ENCODE data around the gene NT5DC3. TPM values are rescaled to one million over a fixed set of nuclear protein-coding genes. Genes with fewer than 3 reads are reported as not detected.

Gene NT5DC3
- total RNA-seq, 1 donor from 2014 or later, result 3.1 TPM

GRCh38 chr12:103794309-103795213, 46.5 kb downstream of the NT5DC3 start:
- peaks cover 4% of the 10 kb centered on the region for H3K4me1 ChIP-seq
- no peak overlapping the region for H3K27ac ChIP-seq (replicated peaks)

GRCh38 chr12:103793512-103794045, 47.5 kb downstream of the NT5DC3 start:
- TF ChIP-seq CTCF (IDR thresholded peaks at IDR 0.05; ENCODE audit: borderline replicate concordance), result no peak
- H3K9me3 ChIP-seq (replicated peaks), result no peaks in the 10 kb centered on the region
- no peaks in the 10 kb centered on the region for H3K4me1 ChIP-seq
- no peaks in the 10 kb centered on the region for H3K27me3 ChIP-seq (ENCODE audit: low read depth)
- H3K4me3 ChIP-seq, result no peak overlapping the region
- H3K27ac ChIP-seq (replicated peaks), result no peak overlapping the region
- intact Hi-C loops (cut with micrococcal nuclease), result no loop called here
- no peak for DNase-seq
- H3K36me3 ChIP-seq, result peaks cover 20% of the 10 kb centered on the region

More at GRCh38 chr12:103794309-103795213, 46.5 kb downstream of the NT5DC3 start:
- intact Hi-C loops (cut with micrococcal nuclease), result no loop called here
- Histone ChIP-seq H3K27me3 (ENCODE audit: low read depth) (no peaks in the 10 kb centered on the region), H3K9me3 (replicated peaks) (no peaks in the 10 kb centered on the region), H3K4me3 (no peak overlapping the region), H3K36me3 (peaks cover 20% of the 10 kb centered on the region)
- no peak for TF ChIP-seq CTCF (IDR thresholded peaks at IDR 0.05; ENCODE audit: borderline replicate concordance)
- DNase-seq, result no peak

- H3K4me3 ChIP-seq, result no peak overlapping the region
- H3K36me3 ChIP-seq, result peaks cover 20% of the 10 kb centered on the region
- H3K4me1 ChIP-seq, result no peaks in the 10 kb centered on the region
- no peak for TF ChIP-seq CTCF (IDR thresholded peaks at IDR 0.05; ENCODE audit: borderline replicate concordance)
- no peaks in the 10 kb centered on the region for H3K27me3 ChIP-seq (ENCODE audit: low read depth)
- no peak overlapping the region for H3K27ac ChIP-seq (replicated peaks)
- DNase-seq, result no peak
- H3K9me3 ChIP-seq (replicated peaks), result no peaks in the 10 kb centered on the region
- intact Hi-C loops (cut with micrococcal nuclease), result no loop called here
Measured at GRCh38 chr12:103793046-103793445, 48.0 kb downstream of the NT5DC3 start.

GRCh38 chr12:103791350-103791920, 49.6 kb downstream of the NT5DC3 start:
- Histone ChIP-seq H3K4me3 (no peak overlapping the region), H3K9me3 (replicated peaks) (no peaks in the 10 kb centered on the region), H3K4me1 (no peaks in the 10 kb centered on the region), H3K27ac (replicated peaks) (no peak overlapping the region), H3K36me3 (peaks cover 17% of the 10 kb centered on the region), H3K27me3 (ENCODE audit: low read depth) (no peaks in the 10 kb centered on the region)
- no peak for DNase-seq
- intact Hi-C loops (cut with micrococcal nuclease), result no loop called here
- no peak for TF ChIP-seq CTCF (IDR thresholded peaks at IDR 0.05; ENCODE audit: borderline replicate concordance)

GRCh38 chr12:103786201-103786600, 54.8 kb downstream of the NT5DC3 start:
- Histone ChIP-seq H3K27ac (replicated peaks) (no peak overlapping the region), H3K9me3 (replicated peaks) (no peaks in the 10 kb centered on the region), H3K4me3 (no peak overlapping the region), H3K36me3 (no peaks in the 10 kb centered on the region), H3K27me3 (ENCODE audit: low read depth) (no peaks in the 10 kb centered on the region), H3K4me1 (peaks cover 6% of the 10 kb centered on the region)
- intact Hi-C loops (cut with micrococcal nuclease), result no loop called here
- TF ChIP-seq CTCF (IDR thresholded peaks at IDR 0.05; ENCODE audit: borderline replicate concordance), result no peak
- no peak for DNase-seq
